HEK293T (cell line): ENCODE results near the gene NEK6.

Experiments
- CTCF ChIA-PET: fragments of 350-600 bp; formaldehyde crosslinking; extraction: SDS; loops from one replicate; lab custom pipeline; 2021; ENCODE audit warnings: antibody characterized with exemption, inconsistent platforms; lab: Yijun Ruan, JAX
- POLR2A ChIA-PET: fragments of 350-600 bp; formaldehyde crosslinking; extraction: SDS; loops from one replicate; lab custom pipeline; 2020; ENCODE audit warnings: antibody characterized with exemption, inconsistent platforms; lab: Yijun Ruan, JAX
- DNase-seq: peaks from one replicate; pipeline ENCODE4 v3.0.0; 2012; ENCODE audit warnings: mixed read lengths; ENCODE audit errors: extremely low spot score
- ARNT ChIP-seq: fragments of 450-650 bp; IDR thresholded peaks from 2 replicates; pipeline ENCODE4 v1.6.1; 2017; ENCODE audit warnings: mild to moderate bottlenecking
- BHLHE40 ChIP-seq: fragments of 450-650 bp; IDR thresholded peaks from 2 replicates; pipeline ENCODE4 v1.6.1; 2016; ENCODE audit warnings: mild to moderate bottlenecking, moderate library complexity, borderline replicate concordance
- CTBP1 ChIP-seq: fragments of 450-650 bp; IDR thresholded peaks from 2 replicates; pipeline ENCODE4 v1.6.1; 2016; ENCODE audit warnings: borderline replicate concordance
- ELF4 ChIP-seq: fragments of 450-650 bp; IDR thresholded peaks from 2 replicates; pipeline ENCODE4 v1.6.1; 2017; ENCODE audit warnings: antibody characterized with exemption
- FOXA1 ChIP-seq: fragments of 450-650 bp; IDR thresholded peaks from 2 replicates; pipeline ENCODE4 v1.6.1; 2016; ENCODE audit warnings: mild to moderate bottlenecking
- FOXK2 ChIP-seq: fragments of 450-650 bp; IDR thresholded peaks from 2 replicates; pipeline ENCODE4 v1.6.1; 2016; ENCODE audit warnings: mild to moderate bottlenecking
- FOXM1 ChIP-seq: fragments of 450-650 bp; IDR thresholded peaks from 2 replicates; pipeline ENCODE4 v1.6.1; 2017; ENCODE audit warnings: mild to moderate bottlenecking, borderline replicate concordance
- HDGF ChIP-seq: fragments of 450-650 bp; IDR thresholded peaks from 2 replicates; pipeline ENCODE4 v1.6.1; 2017; ENCODE audit warnings: antibody characterized with exemption, borderline replicate concordance
- L3MBTL2 ChIP-seq: fragments of 450-650 bp; conservative IDR thresholded peaks from 2 replicates; pipeline ENCODE4 v1.6.1; 2016; ENCODE audit warnings: mild to moderate bottlenecking
- LEF1 ChIP-seq: fragments of 450-650 bp; IDR thresholded peaks from 2 replicates; pipeline ENCODE4 v1.6.1; 2017; ENCODE audit warnings: mild to moderate bottlenecking, borderline replicate concordance
- NFRKB ChIP-seq: fragments of 450-650 bp; IDR thresholded peaks from 2 replicates; pipeline ENCODE4 v1.6.1; 2016; ENCODE audit warnings: mild to moderate bottlenecking, moderate library complexity
- SP1 ChIP-seq: fragments of 450-650 bp; IDR thresholded peaks from 2 replicates; pipeline ENCODE4 v1.6.1; 2017
- SUZ12 ChIP-seq: fragments of 450-650 bp; IDR thresholded peaks from 2 replicates; pipeline ENCODE4 v1.6.1; 2016; ENCODE audit warnings: mild to moderate bottlenecking
- TARDBP ChIP-seq: fragments of 450-650 bp; IDR thresholded peaks from 2 replicates; pipeline ENCODE4 v1.6.1; 2016
- ZNF384 ChIP-seq: fragments of 450-650 bp; IDR thresholded peaks from 2 replicates; pipeline ENCODE4 v1.6.1; 2016
- TF ChIP-seq, protein P1 (sequence below): fragments of 450-650 bp; IDR thresholded peaks from 2 replicates; pipeline ENCODE4 v1.6.1; 2016

The NEK6 gene

DNA sequence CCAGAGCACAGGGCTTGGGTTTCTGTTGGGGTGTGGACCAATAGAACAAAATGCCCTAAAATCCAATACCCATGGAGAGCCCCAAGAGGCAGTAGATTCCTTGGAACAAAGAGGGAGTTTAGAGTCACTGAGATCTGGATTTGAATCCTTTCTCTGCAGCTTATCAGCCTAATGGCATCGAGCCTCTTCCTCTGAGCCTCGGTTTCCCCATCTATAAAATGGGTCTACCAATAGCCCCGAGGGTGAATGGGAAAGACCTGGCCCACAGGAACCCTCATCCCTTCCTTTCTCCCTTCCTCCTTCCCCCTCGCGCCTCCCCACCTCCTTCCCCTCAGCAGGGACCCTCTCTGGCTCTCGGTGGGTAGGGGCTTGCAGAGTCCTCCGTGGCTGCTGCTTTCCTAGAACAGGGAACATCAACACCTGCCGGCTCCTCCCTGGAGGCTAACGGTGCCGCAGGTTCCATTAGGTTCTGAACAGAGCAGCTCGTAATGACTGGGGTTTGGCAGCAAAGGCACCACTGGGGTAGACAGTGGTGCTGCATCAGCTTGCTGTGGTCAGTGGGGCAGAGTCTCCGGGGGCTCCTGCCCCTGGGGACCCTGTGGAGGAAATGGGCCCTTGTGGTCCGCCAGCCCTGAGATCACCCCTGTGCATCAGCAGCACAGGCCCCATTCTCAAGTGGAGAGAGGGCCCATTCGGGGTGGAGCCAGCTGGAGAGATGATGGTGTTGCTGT lies 40.3 kb downstream of the NEK6 start:
- DNase-seq = no peak
- TF ChIP-seq CTBP1 (no peak), TARDBP (no peak), ELF4 (no peak), FOXA1 (no peak), SUZ12 (no peak), HDGF (no peak)
- ChIA-PET CTCF (no interaction called here), POLR2A (interaction anchor here (1.0 kb wide), 1 partner anchor 8 kb away, joined by 3 read pairs; no protein-coding TSS in a partner anchor)

DNA sequence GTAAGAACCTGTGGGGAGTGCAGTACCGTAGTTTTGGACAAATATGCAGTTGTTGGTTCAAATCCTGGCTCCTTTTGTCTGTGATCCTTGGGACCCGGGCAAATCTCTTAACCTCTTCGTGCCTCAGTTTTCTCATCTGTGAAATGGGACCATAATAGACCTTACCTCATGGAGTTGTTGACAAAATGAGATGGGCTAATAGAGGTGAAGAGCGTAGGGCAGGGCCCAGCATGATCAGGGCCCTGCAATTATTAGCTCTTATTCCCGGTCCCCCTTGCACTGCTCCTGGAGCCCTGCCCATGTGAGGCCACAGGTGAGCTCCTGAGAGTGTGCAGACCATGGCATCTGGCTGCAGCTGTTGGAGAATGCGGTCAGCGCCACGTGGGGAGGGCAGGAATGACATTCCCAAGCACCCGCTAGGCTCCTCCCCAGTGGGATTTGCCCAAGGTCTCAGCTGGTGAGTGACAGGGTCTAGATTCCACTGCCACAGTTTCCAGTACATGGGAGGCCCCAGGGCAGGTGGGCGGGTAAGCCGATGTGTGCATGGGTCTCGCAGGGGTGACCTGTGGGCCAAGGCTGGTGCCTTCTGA lies 41.0 kb downstream of the NEK6 start:
- TF ChIP-seq FOXA1 (no peak), FOXM1 (no peak), SP1 (no peak), BHLHE40 (no peak), NFRKB (no peak), FOXK2 (no peak), CTBP1 (no peak), ELF4 (no peak), ARNT (no peak), TARDBP (no peak), ZNF384 (no peak), HDGF (no peak)
- ChIA-PET POLR2A (no interaction called here), CTCF (no interaction called here)
- DNase-seq = no peak

DNA sequence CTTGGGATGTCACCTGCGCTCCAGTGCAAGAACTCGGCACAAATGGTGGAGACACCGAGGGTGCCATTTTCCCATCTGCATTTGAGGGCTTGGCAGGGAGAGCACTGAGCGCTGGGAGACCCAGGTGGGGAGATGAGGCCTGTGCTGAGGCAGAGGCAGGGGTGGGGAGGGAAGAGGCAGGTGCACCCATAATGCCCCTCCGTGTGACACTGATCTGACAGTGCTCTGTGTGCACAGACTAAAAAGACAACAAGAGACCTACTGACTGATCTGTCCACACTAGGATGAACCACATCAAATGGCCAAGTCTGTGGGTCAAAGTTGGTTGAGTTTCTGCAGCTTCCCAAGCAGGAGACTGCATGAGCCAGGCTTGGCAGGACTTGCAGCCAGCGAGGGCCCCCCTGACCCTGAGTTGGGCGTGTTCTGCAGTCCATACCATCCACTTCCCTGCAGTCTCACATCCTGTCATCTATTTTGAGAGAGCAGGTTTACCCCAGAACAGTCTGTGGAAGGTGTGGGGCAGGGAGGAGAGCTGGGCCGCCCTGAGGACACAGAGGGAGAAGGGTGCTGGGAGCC lies 41.9 kb downstream of the NEK6 start:
- TF ChIP-seq BHLHE40 (no peak), SP1 (no peak), LEF1 (no peak), ARNT (no peak), ELF4 (no peak), L3MBTL2 (no peak), ZNF384 (no peak), FOXA1 (no peak), TARDBP (no peak), NFRKB (no peak), CTBP1 (no peak), FOXK2 (no peak), HDGF (no peak), FOXM1 (no peak)
- ChIA-PET POLR2A (no interaction called here), CTCF (no interaction called here)
- no peak for DNase-seq

DNA sequence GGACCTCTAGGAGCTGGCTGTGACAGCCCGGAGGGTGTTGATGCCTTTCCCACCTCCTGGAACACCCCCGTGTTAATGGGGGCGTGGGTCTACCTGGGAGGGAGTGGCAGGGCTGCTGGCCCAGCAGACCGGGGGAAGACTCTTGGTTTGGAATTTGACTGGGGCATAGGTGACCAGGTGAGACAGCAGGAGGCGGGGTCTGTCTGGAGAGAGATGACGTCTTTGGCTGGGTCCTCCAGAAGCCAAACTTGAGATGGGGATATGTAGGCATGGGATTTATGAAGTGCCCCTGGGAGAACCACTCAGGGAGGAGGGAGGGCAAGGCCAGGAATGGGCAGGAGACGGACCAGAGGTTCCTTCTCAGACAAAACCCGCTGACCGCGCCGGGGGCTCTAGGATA lies 42.6 kb downstream of the NEK6 start:
- TF ChIP-seq L3MBTL2 (no peak), ZNF384 (no peak), FOXK2 (no peak), SP1 (no peak), NFRKB (no peak), HDGF (no peak), ARNT (no peak), SUZ12 (no peak), FOXM1 (no peak), BHLHE40 (no peak), FOXA1 (no peak), TARDBP (no peak), ELF4 (no peak), LEF1 (no peak)
- TF ChIP-seq, protein P1, sequence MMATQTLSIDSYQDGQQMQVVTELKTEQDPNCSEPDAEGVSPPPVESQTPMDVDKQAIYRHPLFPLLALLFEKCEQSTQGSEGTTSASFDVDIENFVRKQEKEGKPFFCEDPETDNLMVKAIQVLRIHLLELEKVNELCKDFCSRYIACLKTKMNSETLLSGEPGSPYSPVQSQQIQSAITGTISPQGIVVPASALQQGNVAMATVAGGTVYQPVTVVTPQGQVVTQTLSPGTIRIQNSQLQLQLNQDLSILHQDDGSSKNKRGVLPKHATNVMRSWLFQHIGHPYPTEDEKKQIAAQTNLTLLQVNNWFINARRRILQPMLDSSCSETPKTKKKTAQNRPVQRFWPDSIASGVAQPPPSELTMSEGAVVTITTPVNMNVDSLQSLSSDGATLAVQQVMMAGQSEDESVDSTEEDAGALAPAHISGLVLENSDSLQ = no peak
- ChIA-PET POLR2A (no interaction called here), CTCF (no interaction called here)
- no peak for DNase-seq

DNA sequence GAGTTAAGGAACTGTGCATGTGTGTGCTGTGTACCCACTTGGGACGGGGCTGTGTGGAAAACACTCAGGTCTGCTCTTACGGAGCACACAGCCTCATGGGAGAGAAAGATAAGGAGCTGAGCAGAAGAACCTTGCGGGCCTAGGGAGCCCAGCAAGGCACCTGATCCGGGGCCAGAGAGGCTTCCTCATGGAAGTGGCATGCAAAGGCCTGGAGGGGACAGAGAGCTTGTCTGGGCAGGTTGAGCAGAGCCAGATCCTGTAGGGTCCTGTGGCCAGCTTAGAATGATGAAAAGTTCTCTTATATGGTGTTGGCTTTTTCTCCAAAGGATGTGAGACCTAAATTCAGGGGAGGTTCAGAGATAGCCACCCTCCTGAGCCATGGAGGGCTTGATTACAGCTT lies 45.2 kb downstream of the NEK6 start:
- DNase-seq = no peak
- POLR2A ChIA-PET = no interaction called here
- CTCF ChIA-PET = no interaction called here
- TF ChIP-seq TARDBP (no peak), L3MBTL2 (no peak), FOXA1 (no peak), CTBP1 (no peak), FOXK2 (no peak), NFRKB (no peak), SP1 (no peak)

DNA sequence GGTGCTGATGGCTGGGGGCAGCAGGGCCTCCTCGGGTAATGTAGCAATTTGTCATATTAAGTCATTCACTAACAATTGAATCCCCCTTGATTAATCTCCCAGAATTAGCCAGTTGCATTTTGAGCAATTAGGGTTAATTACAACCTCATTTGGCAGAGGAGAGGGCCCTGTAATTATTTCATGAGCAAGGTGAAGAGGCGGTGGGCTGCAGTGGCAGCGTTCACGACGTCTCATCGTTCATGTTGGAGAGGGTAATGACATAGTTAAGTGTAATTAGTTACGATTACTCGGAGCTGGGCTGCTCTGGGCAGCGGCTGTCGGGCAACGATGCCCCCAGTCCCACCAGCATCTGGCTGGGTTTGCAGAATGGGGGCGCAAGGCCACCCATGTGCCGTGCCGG lies 46.0 kb downstream of the NEK6 start:
- DNase-seq = no peak
- TF ChIP-seq LEF1 (no peak), BHLHE40 (no peak), FOXM1 (no peak), NFRKB (no peak), L3MBTL2 (no peak), SP1 (no peak), SUZ12 (no peak), FOXA1 (no peak), ZNF384 (no peak), HDGF (no peak), ELF4 (no peak), ARNT (no peak), TARDBP (no peak), CTBP1 (no peak), FOXK2 (no peak)
- TF ChIP-seq, protein P1 = no peak
- ChIA-PET POLR2A (no interaction called here), CTCF (no interaction called here)
